Pancreas (tissue), 10 donors: Measurements from ENCODE around the gene SPN. TPM values are rescaled to one million over a fixed set of nuclear protein-coding genes. Genes with fewer than 3 reads are reported as not detected.
A peak's percentile ranks its signal among the peaks of the same experiment; 100 is the strongest.
"Not testable (repeated sequence)": the region's sequence is repeated elsewhere in the genome, so short reads cannot be mapped to it uniquely, and the experiment has no call there.

ENCODE experiments used
- ATAC-seq, 4 donors: fragments of 200-7000 bp; cut with Tn5 transposase; one replicate each; pipeline versions ENCODE4 v1.8.0 to v1.9.1; 2020; ENCODE audit warnings: mild to moderate bottlenecking in 4 of 4, moderate library complexity in 4 of 4
- DNase-seq, 6 donors: peaks; one replicate each; pipeline ENCODE4 v3.0.0-alpha.2; 2020
- FAIRE-seq: peaks from 2 replicates; lab custom pipeline; 2012; peaks lifted over from hg19 to GRCh38; lab: Jason Lieb, UNC
- H3K27ac ChIP-seq, 4 donors: fragments of 200-600 bp; sonication (generic); 1 replicate in 3 of 4; 2 replicates in 1 of 4; pipeline versions ENCODE4 v1.5.0 to v1.8.0; 2020
- H3K27me3 ChIP-seq, 4 donors: fragments of 200-600 bp; one replicate each; pipeline ENCODE4 v1.8.0; 2021
- H3K36me3 ChIP-seq, 3 donors: fragments of 200-600 bp; sonication (generic) in 1 of 3; one replicate each; pipeline versions ENCODE4 v1.5.0 to v1.8.0; 2020 to 2021
- H3K4me1 ChIP-seq, 3 donors: fragments of 200-600 bp; one replicate each; pipeline ENCODE4 v1.8.0; 2021
- H3K4me3 ChIP-seq, 4 donors: fragments of 200-600 bp; sonication (generic) in 2 of 4; one replicate each; pipeline versions ENCODE4 v1.5.0 to v1.8.0; 2020 to 2021
- H3K9me3 ChIP-seq, 4 donors: fragments of 200-600 bp; one replicate each; pipeline ENCODE4 v1.8.0; 2021
- WGBS, 2 donors: extraction: QIAGEN DNeasy Blood & Tissue Kit; methylation state at CpG; one replicate each; pipeline ENCODE4 v1.1.7; 2013; 5-methylcytosine and 5-hydroxymethylcytosine counted together
- intact Hi-C, 3 donors: fragments of 100-400 bp; cut with DNase I; formaldehyde crosslinking; loops; one replicate each; pipeline versions ENCODE4 v1.11.1 to v1.14.2; 2022
- polyA plus RNA-seq, 2 donors: library from polyadenylated mRNA; stranded (reverse); fragments of 200-250 nt; gene quantifications; one replicate each; pipeline ENCODE4 v1.2.3, GENCODE V29; 2013
- total RNA-seq, 6 donors: library from RNA; stranded (reverse); fragmentation: NEBNext Ultra II Directional in 4 of 6; extraction: Animal tissue kit (Norgen Biotek cat#: 25700) in 4 of 6; gene quantifications; one replicate each; pipeline versions ENCODE4 v1.2.1 to v1.2.4, GENCODE V29; 2021 to 2023
- TF ChIP-seq, protein P1 (sequence below), 4 donors: fragments of 200-600 bp; sonication (generic) in 3 of 4; IDR thresholded peaks; one replicate each; pipeline versions ENCODE4 v1.5.0 to v1.8.0; 2021; ENCODE audit warnings: antibody characterized with exemption in 4 of 4
- donor health status: healthy with polysubstance abuse.
- donor health status: DM: no; HTN: no; CAD: no; lungs with moderate emphysema.
- donor health status: DM: no; HTN: no; CAD: no.
- donor health status: control.
- donor health status: control.
- donor health status: Bipolar disorder and iron deficiency.
- donor health status: DM: yes; HTN: yes; CAD: no.
- donor health status: DM: no; HTN: no; CAD: no.
- donor health status: DM: no; HTN: no; CAD: no.
- donor health status: DM: yes; HTN: yes; CAD: no.

SPN gene
- total and polyA plus RNA-seq, 8 donors, result 0.16 to 6.4 (median 0.68) TPM

DNA sequence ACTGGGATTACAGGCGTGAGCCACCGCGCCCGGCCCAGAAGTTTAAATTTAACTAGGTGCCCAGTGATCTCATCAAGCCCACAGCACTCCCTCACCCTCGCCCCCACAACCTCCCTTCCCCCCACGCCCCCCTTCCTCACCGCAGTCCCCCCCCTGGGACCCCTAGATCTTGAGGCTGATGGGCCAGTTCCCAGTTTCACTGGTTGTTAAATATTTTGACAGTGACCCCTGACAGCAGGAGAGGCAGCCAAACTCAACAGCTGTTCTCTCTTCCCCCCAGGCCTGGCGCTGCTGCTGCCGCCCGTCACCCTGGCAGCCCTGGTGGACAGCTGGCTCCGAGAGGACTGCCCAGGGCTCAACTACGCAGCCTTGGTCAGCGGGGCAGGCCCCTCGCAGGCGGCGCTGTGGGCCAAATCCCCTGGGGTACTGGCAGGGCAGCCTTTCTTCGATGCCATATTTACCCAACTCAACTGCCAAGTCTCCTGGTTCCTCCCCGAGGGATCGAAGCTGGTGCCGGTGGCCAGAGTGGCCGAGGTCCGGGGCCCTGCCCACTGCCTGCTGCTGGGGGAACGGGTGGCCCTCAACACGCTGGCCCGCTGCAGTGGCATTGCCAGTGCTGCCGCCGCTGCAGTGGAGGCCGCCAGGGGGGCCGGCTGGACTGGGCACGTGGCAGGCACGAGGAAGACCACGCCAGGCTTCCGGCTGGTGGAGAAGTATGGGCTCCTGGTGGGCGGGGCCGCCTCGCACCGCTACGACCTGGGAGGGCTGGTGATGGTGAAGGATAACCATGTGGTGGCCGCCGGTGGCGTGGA lies 31.5 kb downstream of the SPN start:
- no peak for FAIRE-seq
- Histone ChIP-seq H3K36me3 (no peaks in the 10 kb centered on the region), H3K4me1 (no peaks in the 10 kb centered on the region), H3K9me3 (no peaks in the 10 kb centered on the region), H3K27ac (no peak overlapping the region), H3K4me3 (no peak overlapping the region), H3K27me3 (no peaks in the 10 kb centered on the region)
- WGBS, 2 donors, result 90 to 94% methylated on average over 41 of the region's 41 CpGs
- no peak for DNase-seq
- TF ChIP-seq, protein P1, sequence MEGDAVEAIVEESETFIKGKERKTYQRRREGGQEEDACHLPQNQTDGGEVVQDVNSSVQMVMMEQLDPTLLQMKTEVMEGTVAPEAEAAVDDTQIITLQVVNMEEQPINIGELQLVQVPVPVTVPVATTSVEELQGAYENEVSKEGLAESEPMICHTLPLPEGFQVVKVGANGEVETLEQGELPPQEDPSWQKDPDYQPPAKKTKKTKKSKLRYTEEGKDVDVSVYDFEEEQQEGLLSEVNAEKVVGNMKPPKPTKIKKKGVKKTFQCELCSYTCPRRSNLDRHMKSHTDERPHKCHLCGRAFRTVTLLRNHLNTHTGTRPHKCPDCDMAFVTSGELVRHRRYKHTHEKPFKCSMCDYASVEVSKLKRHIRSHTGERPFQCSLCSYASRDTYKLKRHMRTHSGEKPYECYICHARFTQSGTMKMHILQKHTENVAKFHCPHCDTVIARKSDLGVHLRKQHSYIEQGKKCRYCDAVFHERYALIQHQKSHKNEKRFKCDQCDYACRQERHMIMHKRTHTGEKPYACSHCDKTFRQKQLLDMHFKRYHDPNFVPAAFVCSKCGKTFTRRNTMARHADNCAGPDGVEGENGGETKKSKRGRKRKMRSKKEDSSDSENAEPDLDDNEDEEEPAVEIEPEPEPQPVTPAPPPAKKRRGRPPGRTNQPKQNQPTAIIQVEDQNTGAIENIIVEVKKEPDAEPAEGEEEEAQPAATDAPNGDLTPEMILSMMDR (IDR thresholded peaks at IDR 0.05), result no peak
- ATAC-seq, result no peak
- intact Hi-C loops, result loop anchor here in 2 of 3 donors (5.0 to 10.0 kb wide), 3 partner anchors 150 to 328 kb away; partner anchors contain the start of gene C16orf92 (in 1 of the 2)

DNA sequence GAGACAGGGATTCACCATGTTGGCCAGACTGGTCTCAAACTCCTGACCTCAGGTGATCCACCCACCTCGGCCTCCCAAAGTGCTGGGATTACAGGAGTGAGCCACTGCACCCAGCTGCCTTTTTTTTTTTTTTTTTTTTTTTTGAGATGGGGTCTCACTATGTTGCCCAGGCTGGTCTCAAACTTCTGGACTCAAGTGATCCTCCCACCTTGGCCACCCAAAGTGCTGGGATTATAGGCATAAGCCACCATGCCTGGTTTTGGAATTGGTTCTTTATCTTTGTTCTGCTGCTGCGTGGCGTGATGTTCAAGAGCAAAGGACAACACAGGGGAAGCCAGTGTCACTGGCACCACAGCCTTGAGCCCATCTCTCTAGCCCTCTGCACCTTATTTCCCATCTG lies 32.6 kb downstream of the SPN start:
- ATAC-seq, H3K4me1 ChIP-seq, H3K27ac ChIP-seq, FAIRE-seq, H3K27me3 ChIP-seq, H3K9me3 ChIP-seq, H3K36me3 ChIP-seq, H3K4me3 ChIP-seq: not testable (repeated sequence)
- intact Hi-C loops, result loop anchor here in 2 of 3 donors (5.0 to 10.0 kb wide), 3 partner anchors 149 to 327 kb away; partner anchors contain the start of gene C16orf92 (in 1 of the 2)
- WGBS, 2 donors, result 94 to 95% methylated on average over 3 of the region's 3 CpGs
- peak in 1 of 6 donors; percentile 2 for DNase-seq

DNA sequence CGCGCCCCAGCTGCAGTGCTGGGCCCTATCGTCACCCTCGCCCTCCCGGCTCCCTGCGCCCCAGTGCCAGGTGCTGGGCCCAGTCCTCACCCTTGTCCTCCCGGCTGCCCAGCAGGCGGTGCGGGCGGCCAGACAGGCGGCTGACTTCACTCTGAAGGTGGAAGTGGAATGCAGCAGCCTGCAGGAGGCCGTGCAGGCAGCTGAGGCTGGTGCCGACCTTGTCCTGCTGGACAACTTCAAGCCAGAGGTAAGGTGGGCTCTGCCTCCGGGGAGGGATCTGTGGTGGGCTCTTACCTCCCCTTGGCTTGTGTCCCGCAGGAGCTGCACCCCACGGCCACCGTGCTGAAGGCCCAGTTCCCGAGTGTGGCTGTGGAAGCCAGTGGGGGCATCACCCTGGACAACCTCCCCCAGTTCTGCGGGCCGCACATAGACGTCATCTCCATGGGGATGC lies 33.9 kb downstream of the SPN start:
- ATAC-seq, result no peak
- H3K36me3 ChIP-seq, result no peaks in the 10 kb centered on the region
- TF ChIP-seq, protein P1 (IDR thresholded peaks at IDR 0.05), result no peak
- 95 to 96% methylated on average over 20 to 21 of the region's 21 CpGs for WGBS, 2 donors
- no peak overlapping the region for H3K4me3 ChIP-seq
- no peaks in the 10 kb centered on the region for H3K9me3 ChIP-seq
- H3K4me1 ChIP-seq, result no peaks in the 10 kb centered on the region
- DNase-seq, result peak in 1 of 6 donors; percentile 46
- intact Hi-C loops, result loop anchor here in 2 of 3 donors (5.0 to 10.0 kb wide), 3 partner anchors 148 to 325 kb away; partner anchors contain the start of gene C16orf92 (in 1 of the 2)
- no peak overlapping the region for H3K27ac ChIP-seq
- no peak for FAIRE-seq
- H3K27me3 ChIP-seq, result no peaks in the 10 kb centered on the region

DNA sequence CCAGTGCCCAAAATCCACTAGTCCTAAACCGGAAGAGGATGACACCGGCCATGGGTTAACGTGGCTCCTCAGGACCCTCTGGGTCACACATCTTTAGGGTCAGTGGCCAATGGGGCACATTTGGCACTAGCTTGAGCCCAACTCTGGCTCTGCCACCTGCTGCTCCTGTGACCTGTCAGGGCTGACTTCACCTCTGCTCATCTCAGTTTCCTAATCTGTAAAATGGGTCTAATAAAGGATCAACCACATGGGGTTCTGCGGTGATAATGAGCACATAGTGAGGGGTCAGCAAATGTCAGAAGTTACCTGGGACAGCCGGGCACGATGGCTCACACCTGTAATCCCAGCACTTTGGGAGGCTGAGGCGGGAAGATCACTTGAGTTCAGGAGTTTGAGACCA lies 34.3 kb downstream of the SPN start:
- intact Hi-C loops, result loop anchor here in 2 of 3 donors (5.0 to 10.0 kb wide), 3 partner anchors 147 to 325 kb away; partner anchors contain the start of gene C16orf92 (in 1 of the 2)
- no peak for FAIRE-seq
- ATAC-seq, result no peak

DNA sequence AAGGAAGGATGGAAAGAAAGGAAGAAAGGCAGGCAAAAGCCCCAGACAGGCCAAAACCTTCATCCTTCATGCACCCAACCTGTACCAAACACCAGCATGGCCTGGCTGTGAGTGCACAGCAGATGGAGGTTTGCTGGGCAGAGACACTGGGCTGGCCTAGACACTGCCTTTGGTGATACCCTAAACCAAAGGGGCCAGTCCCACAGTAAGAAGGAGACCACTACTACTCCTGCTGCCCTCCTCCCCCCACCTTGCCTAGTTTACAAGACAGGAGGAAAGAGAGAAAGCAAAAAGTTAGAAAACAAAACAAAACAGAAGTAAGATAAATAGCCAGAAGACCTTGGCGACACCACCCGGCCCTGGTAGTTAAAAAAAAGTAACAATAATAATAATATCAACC lies 35.0 kb downstream of the SPN start:
- Histone ChIP-seq H3K9me3 (no peaks in the 10 kb centered on the region), H3K4me3 (no peak overlapping the region), H3K4me1 (no peaks in the 10 kb centered on the region), H3K27me3 (no peaks in the 10 kb centered on the region), H3K27ac (no peak overlapping the region), H3K36me3 (no peaks in the 10 kb centered on the region)
- FAIRE-seq (no peak), ATAC-seq (no peak), DNase-seq (peak in 1 of 6 donors; percentile 6)
- 75 to 76% methylated on average over 2 of the region's 2 CpGs for WGBS, 2 donors
- TF ChIP-seq, protein P1 (IDR thresholded peaks at IDR 0.05), result no peak
- intact Hi-C loops, result loop anchor here in 2 of 3 donors (5.0 to 10.0 kb wide), 3 partner anchors 147 to 324 kb away; partner anchors contain the start of gene C16orf92 (in 1 of the 2)

More for the DNA sequence above, 34.3 kb downstream of the SPN start:
- H3K9me3 ChIP-seq, result no peaks in the 10 kb centered on the region
- no peak for DNase-seq
- H3K27me3 ChIP-seq, result no peaks in the 10 kb centered on the region
- no peaks in the 10 kb centered on the region for H3K36me3 ChIP-seq
- H3K4me1 ChIP-seq, result no peaks in the 10 kb centered on the region
- TF ChIP-seq, protein P1 (IDR thresholded peaks at IDR 0.05), result no peak
- 97 to 99% methylated on average over 7 of the region's 7 CpGs for WGBS, 2 donors
- H3K27ac ChIP-seq, result no peak overlapping the region
- H3K4me3 ChIP-seq, result no peak overlapping the region
